H1 (cell line): ENCODE results near the gene PLAC9.

Experiments
- ATF3 ChIP-seq: IDR thresholded peaks from 2 replicates; pipeline ENCODE4 v1.6.1; 2011; ENCODE audit warnings: low read depth, mild to moderate bottlenecking, low read length; ENCODE audit not compliant: insufficient read depth
- CHD2 ChIP-seq: IDR thresholded peaks from 2 replicates; pipeline ENCODE4 v1.6.1; 2012; ENCODE audit warnings: low read length, improper control_type of control experiment
- CTCF ChIP-seq, 3 experiments: IDR thresholded peaks; 1 replicate in 2 of 3; 2 replicates in 1 of 3; pipeline versions ENCODE4 v1.5.1 to v1.6.1; 2011; ENCODE audit warnings: low read length in 3 of 3, mild to moderate bottlenecking in 3 of 3, inconsistent platforms in 2 of 3, low read depth in 1 of 3, moderate library complexity in 1 of 3; ENCODE audit not compliant: insufficient read depth in 1 of 3; ENCODE audit errors: control extremely low read depth in 1 of 3
- EZH2 ChIP-seq: fragments of 200-600 bp; sonication (generic); IDR thresholded peaks from 2 replicates; pipeline ENCODE4 v1.7.1; 2012; ENCODE audit warnings: low read depth, mild to moderate bottlenecking, moderate library complexity, low read length, inconsistent platforms; ENCODE audit not compliant: severe bottlenecking
- JUND ChIP-seq: IDR thresholded peaks from 2 replicates; pipeline ENCODE4 v1.6.1; 2011; ENCODE audit warnings: mild to moderate bottlenecking, improper control_type of control experiment, low read length
- MAFK ChIP-seq: IDR thresholded peaks from 2 replicates; pipeline ENCODE4 v1.6.1; 2012; ENCODE audit warnings: low read depth, mild to moderate bottlenecking, improper control_type of control experiment, low read length
- POLR2A ChIP-seq, 2 experiments: IDR thresholded peaks; 1 replicate in 1 of 2; 2 replicates in 1 of 2; pipeline ENCODE4 v1.6.1; 2011; ENCODE audit warnings: low read depth in 2 of 2, low read length in 2 of 2, mild to moderate bottlenecking in 2 of 2; ENCODE audit errors: control extremely low read depth in 1 of 2
- POLR2AphosphoS5 ChIP-seq: IDR thresholded peaks from 2 replicates; pipeline ENCODE4 v1.6.1; 2011; ENCODE audit warnings: low read depth, low read length
- RXRA ChIP-seq: IDR thresholded peaks from 2 replicates; pipeline ENCODE4 v1.6.1; 2011; ENCODE audit warnings: low read depth, mild to moderate bottlenecking, low read length, moderate library complexity; ENCODE audit not compliant: insufficient read depth
- SIN3A ChIP-seq, 2 experiments: IDR thresholded peaks in 1 of 2; conservative IDR thresholded peaks in 1 of 2; 2 replicates each; pipeline ENCODE4 v1.6.1; 2011 to 2012; ENCODE audit warnings: low read length in 2 of 2, improper control_type of control experiment in 1 of 2, low read depth in 1 of 2, mild to moderate bottlenecking in 1 of 2
- SIX5 ChIP-seq: IDR thresholded peaks from 2 replicates; pipeline ENCODE4 v1.6.1; 2011; ENCODE audit warnings: mild to moderate bottlenecking, low read depth, low read length

GRCh38 chr10:80159166-80159873 is 26.8 kb downstream of the PLAC9 start:
- TF ChIP-seq CTCF (IDR thresholded peaks at IDR 0.05; ENCODE audit: control extremely low read depth in 1 of 3, insufficient read depth in 1 of 3, low read depth in 1 of 3, low read length in 3 of 3) (no peak), ATF3 (no peak), SIX5 (no peak), POLR2AphosphoS5 (no peak), JUND (no peak), POLR2A (IDR thresholded peaks at IDR 0.05; ENCODE audit: control extremely low read depth in 1 of 2, low read depth in 2 of 2, low read length in 2 of 2) (no peak), RXRA (no peak), SIN3A (conservative IDR thresholded peaks at IDR 0.05 in 1 of 2, IDR thresholded peaks at IDR 0.05 in 1 of 2; ENCODE audit: low read depth in 1 of 2, low read length in 2 of 2) (no peak), CHD2 (no peak), MAFK (no peak), EZH2 (no peak)
